HepG2 (cell line): ENCODE data around the gene KPNB1.

Experiments used
- BRD4 ChIP-seq: sonication (generic); formaldehyde crosslinking; IDR thresholded peaks from 2 replicates; pipeline ENCODE4 v1.4.0; 2020; ENCODE audit warnings: missing genetic modification reagents
- CEBPB ChIP-seq: IDR thresholded peaks from 2 replicates; pipeline ENCODE4 v1.6.1; 2011; ENCODE audit warnings: low read depth, low read length, improper control_type of control experiment, borderline replicate concordance
- EHMT2 ChIP-seq: fragments of 200-600 bp; sonication (generic); IDR thresholded peaks from 2 replicates; pipeline ENCODE4 v1.7.0; 2017; ENCODE audit warnings: antibody characterized with exemption, low read depth, low read length, borderline replicate concordance
- KDM5A ChIP-seq: fragments of 200-600 bp; sonication (generic); IDR thresholded peaks from 2 replicates; pipeline ENCODE4 v1.7.0; 2018; ENCODE audit warnings: antibody characterized with exemption, mild to moderate bottlenecking, low read length, borderline replicate concordance
- NPAS2 ChIP-seq: sonication (generic); formaldehyde crosslinking; IDR thresholded peaks from 2 replicates; pipeline ENCODE4 v1.8.0; 2022; ENCODE audit warnings: mild to moderate bottlenecking, missing genetic modification reagents, borderline replicate concordance
- PRPF4 ChIP-seq: fragments of 200-400 bp; formaldehyde crosslinking; IDR thresholded peaks from 2 replicates; pipeline ENCODE4 v1.6.1; 2016; ENCODE audit warnings: low read length, low read depth; ENCODE audit not compliant: poor library complexity, severe bottlenecking
- ZNF3 ChIP-seq: IDR thresholded peaks from 2 replicates; pipeline ENCODE4 v1.7.0; 2017; ENCODE audit warnings: inconsistent platforms
- ZNF567 ChIP-seq: sonication (generic); formaldehyde crosslinking; IDR thresholded peaks from 2 replicates; pipeline ENCODE4 v1.8.1; 2023; ENCODE audit warnings: mild to moderate bottlenecking, missing genetic modification reagents, borderline replicate concordance
- TF ChIP-seq, protein P1 (sequence below): sonication (generic); formaldehyde crosslinking; IDR thresholded peaks from 2 replicates; pipeline ENCODE4 v1.5.0; 2020; ENCODE audit warnings: mild to moderate bottlenecking, missing genetic modification reagents, moderate library complexity
- TF ChIP-seq, protein P2 (sequence below): IDR thresholded peaks from 2 replicates; pipeline ENCODE4 v1.6.1; 2016; ENCODE audit warnings: missing compliant biosample characterization, missing genetic modification reagents, borderline replicate concordance

DNA sequence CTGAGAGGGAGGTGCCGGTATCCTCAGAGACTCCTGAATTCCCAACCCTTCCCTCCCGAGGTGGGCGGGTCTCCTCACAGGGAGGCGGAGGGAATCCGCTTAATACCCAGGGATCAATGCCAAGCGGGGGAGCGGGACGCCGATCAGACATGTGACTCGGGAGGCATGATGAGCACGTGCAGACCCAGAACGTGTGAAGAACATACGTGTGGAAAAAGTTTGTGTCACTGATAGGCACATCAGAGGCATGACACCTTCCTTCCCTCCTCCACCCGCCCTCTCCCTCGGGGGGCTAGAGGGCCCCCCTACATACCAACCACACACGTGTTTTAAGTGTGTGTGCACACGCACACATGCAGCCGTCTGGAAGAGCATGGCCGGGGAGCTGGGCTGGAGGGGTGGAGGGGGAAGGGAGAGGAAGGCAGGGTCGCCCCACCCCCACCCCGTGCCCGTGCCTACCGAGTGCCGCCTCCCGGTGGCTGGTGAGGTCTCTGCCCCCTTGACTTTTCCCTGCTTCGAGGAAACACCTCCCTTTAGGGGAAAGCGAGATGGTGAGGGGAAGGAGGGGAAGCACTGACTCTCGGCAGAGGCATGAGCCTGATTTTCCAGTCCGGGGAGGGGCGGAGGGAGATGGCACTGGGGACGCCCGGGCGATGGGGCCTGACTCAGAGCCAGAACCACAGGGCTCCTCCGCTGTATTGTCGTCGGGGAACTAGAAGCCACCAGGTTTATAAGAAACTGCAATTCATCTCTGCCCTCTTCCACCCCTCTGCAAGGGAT, 71.2 kb downstream of the KPNB1 start:
- TF ChIP-seq, protein P1, sequence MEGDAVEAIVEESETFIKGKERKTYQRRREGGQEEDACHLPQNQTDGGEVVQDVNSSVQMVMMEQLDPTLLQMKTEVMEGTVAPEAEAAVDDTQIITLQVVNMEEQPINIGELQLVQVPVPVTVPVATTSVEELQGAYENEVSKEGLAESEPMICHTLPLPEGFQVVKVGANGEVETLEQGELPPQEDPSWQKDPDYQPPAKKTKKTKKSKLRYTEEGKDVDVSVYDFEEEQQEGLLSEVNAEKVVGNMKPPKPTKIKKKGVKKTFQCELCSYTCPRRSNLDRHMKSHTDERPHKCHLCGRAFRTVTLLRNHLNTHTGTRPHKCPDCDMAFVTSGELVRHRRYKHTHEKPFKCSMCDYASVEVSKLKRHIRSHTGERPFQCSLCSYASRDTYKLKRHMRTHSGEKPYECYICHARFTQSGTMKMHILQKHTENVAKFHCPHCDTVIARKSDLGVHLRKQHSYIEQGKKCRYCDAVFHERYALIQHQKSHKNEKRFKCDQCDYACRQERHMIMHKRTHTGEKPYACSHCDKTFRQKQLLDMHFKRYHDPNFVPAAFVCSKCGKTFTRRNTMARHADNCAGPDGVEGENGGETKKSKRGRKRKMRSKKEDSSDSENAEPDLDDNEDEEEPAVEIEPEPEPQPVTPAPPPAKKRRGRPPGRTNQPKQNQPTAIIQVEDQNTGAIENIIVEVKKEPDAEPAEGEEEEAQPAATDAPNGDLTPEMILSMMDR: peak; percentile 17
- TF ChIP-seq EHMT2: no peak
- no peak for TF ChIP-seq ZNF3 (CRISPR knock-in tag)
- no peak for TF ChIP-seq ZNF567 (CRISPR knock-in tag)
- no peak for TF ChIP-seq BRD4 (CRISPR knock-in tag)
- TF ChIP-seq, protein P2, sequence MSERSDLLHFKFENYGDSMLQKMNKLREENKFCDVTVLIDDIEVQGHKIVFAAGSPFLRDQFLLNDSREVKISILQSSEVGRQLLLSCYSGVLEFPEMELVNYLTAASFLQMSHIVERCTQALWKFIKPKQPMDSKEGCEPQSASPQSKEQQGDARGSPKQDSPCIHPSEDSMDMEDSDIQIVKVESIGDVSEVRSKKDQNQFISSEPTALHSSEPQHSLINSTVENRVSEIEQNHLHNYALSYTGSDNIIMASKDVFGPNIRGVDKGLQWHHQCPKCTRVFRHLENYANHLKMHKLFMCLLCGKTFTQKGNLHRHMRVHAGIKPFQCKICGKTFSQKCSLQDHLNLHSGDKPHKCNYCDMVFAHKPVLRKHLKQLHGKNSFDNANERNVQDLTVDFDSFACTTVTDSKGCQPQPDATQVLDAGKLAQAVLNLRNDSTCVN (CRISPR knock-in tag): no peak
- no peak for TF ChIP-seq NPAS2
- TF ChIP-seq CEBPB: no peak
- TF ChIP-seq KDM5A: no peak
- peak; percentile 22 for TF ChIP-seq PRPF4
